Measurements from ENCODE around the gene OR2B2.

GRCh38 chr6:27870291-27870870 lies 41.8 kb downstream of the OR2B2 start:
- TF ChIP-seq CTCF (IDR thresholded peaks at IDR 0.05; ENCODE audit: low read length) (no peak), EZH2 (IDR thresholded peaks at IDR 0.05; ENCODE audit: borderline replicate concordance, low read length) (no peak)
